ENCODE measurements around the gene ANKRD33. TPM values are rescaled to one million over a fixed set of nuclear protein-coding genes. Genes with fewer than 3 reads are reported as not detected.

ANKRD33 gene
- polyA plus RNA-seq, 1 of the 3 experiments (the other 2 are of a cell fraction): not detected

- Histone ChIP-seq H2AFZ (ENCODE audit: low read depth) (no peak overlapping the region), H3K9me3 (no peaks in the 10 kb centered on the region), H3K27ac (ENCODE audit: low read depth in 2 of 2, low read length in 1 of 2) (no peak overlapping the region), H3K79me2 (ENCODE audit: insufficient read depth) (no peaks in the 10 kb centered on the region), H3F3A (replicated peaks; ENCODE audit: insufficient read depth) (no peaks in the 10 kb centered on the region), H3K4me2 (no peak overlapping the region), H3K9me2 (no peaks in the 10 kb centered on the region), H3K27me3 (ENCODE audit: insufficient read depth) (no peaks in the 10 kb centered on the region; the same call in 1 of the 2 replicates), H4K20me1 (ENCODE audit: insufficient read depth) (no peaks in the 10 kb centered on the region), H3K4me3 (ENCODE audit: low read depth in 2 of 2, low read length in 1 of 2) (no peak overlapping the region), H3K9ac (no peak overlapping the region), H3K36me3 (replicated peaks in 1 of 2; ENCODE audit: control insufficient read depth in 1 of 2, insufficient read depth in 2 of 2, low read length in 1 of 2) (no peaks in the 10 kb centered on the region), H3K4me1 (ENCODE audit: control insufficient read depth in 1 of 2, insufficient read depth in 2 of 2, low read depth in 1 of 2, low read length in 1 of 2) (peaks cover 0 to 51% of the 10 kb centered on the region in 2 experiments; a peak in 1 of 4 replicates)
- 94% methylated on average over 8 of the region's 8 CpGs for WGBS (ENCODE audit: low lambda C conversion rate)
- ChIA-PET POLR2A (no interaction called here), CTCF (interaction anchor here (0.7 to 18.2 kb wide), 7 partner anchors 9 to 446 kb away, joined by 3 to 194 read pairs (median 3); a partner anchor contains a TSS)
- no peak for DNase-seq
- no peak for TF ChIP-seq FOSL2 (IDR thresholded peaks at IDR 0.05; ENCODE audit: borderline replicate concordance, low read depth)
- no peak for TF ChIP-seq JUND (IDR thresholded peaks at IDR 0.05)
- no peak for TF ChIP-seq RFX5 (IDR thresholded peaks at IDR 0.05; ENCODE audit: low read length)
These were observed 21.1 kb upstream of the ANKRD33 start for GRCh38 chr12:51866762-51867161.

GRCh38 chr12:51867371-51867770, 20.5 kb upstream of the ANKRD33 start:
- no peak overlapping the region for H3K4me2 ChIP-seq
- H3K27ac ChIP-seq (ENCODE audit: low read depth in 2 of 2, low read length in 1 of 2): no peak overlapping the region
- H3K36me3 ChIP-seq (replicated peaks in 1 of 2; ENCODE audit: control insufficient read depth in 1 of 2, insufficient read depth in 2 of 2, low read length in 1 of 2): no peaks in the 10 kb centered on the region
- H3K9me2 ChIP-seq: no peaks in the 10 kb centered on the region
- no peak for TF ChIP-seq JUND (IDR thresholded peaks at IDR 0.05)
- TF ChIP-seq FOXM1 (IDR thresholded peaks at IDR 0.05; ENCODE audit: low read depth): no peak
- TF ChIP-seq NRF1 (IDR thresholded peaks at IDR 0.05; ENCODE audit: low read depth, low read length): no peak
- TF ChIP-seq RCOR1 (IDR thresholded peaks at IDR 0.05; ENCODE audit: low read length): no peak
- no peak for TF ChIP-seq TCF12 (IDR thresholded peaks at IDR 0.05)
- TF ChIP-seq MAX (IDR thresholded peaks at IDR 0.05; ENCODE audit: low read depth): no peak
- no peak for TF ChIP-seq CTCF (IDR thresholded peaks at IDR 0.05)
- TF ChIP-seq NFIC (IDR thresholded peaks at IDR 0.05; ENCODE audit: borderline replicate concordance): no peak
- no peak for TF ChIP-seq FOXJ3 (CRISPR knock-in tag; IDR thresholded peaks at IDR 0.05)
- no peak for TF ChIP-seq TAF1 (IDR thresholded peaks at IDR 0.05; ENCODE audit: borderline replicate concordance, low read depth, low read length)
- TF ChIP-seq ZBTB33 (IDR thresholded peaks at IDR 0.05; ENCODE audit: borderline replicate concordance, low read depth): no peak
- TF ChIP-seq REST (IDR thresholded peaks at IDR 0.05; ENCODE audit: low read depth, low read length): no peak
- no peak for TF ChIP-seq RXRA (IDR thresholded peaks at IDR 0.05; ENCODE audit: borderline replicate concordance, low read depth)
- TF ChIP-seq GATA2 (CRISPR knock-in tag; IDR thresholded peaks at IDR 0.05): no peak
- TF ChIP-seq PBX3 (IDR thresholded peaks at IDR 0.05): no peak
- no peak overlapping the region for H3K4me3 ChIP-seq (ENCODE audit: low read depth in 2 of 2, low read length in 1 of 2)
- H3K4me1 ChIP-seq (ENCODE audit: control insufficient read depth in 1 of 2, insufficient read depth in 2 of 2, low read depth in 1 of 2, low read length in 1 of 2): peaks cover 0 to 51% of the 10 kb centered on the region in 2 experiments; a peak in 1 of 4 replicates
- no peaks in the 10 kb centered on the region for H3K79me2 ChIP-seq (ENCODE audit: insufficient read depth)
- no peaks in the 10 kb centered on the region for H4K20me1 ChIP-seq (ENCODE audit: insufficient read depth)
- ChIA-PET CTCF (interaction anchor here (0.8 to 18.2 kb wide), 7 partner anchors 8 to 446 kb away, joined by 3 to 194 read pairs (median 4); partner anchors contain the start of gene FIGNL2), POLR2A (interaction anchor here (0.6 kb wide), 1 partner anchor 10 kb away, joined by 3 read pairs; no protein-coding TSS in a partner anchor)
- no peak overlapping the region for H2AFZ ChIP-seq (ENCODE audit: low read depth)
- no peaks in the 10 kb centered on the region; the same call in 1 of the 2 replicates for H3K27me3 ChIP-seq (ENCODE audit: insufficient read depth)
- no peak for DNase-seq
- no peaks in the 10 kb centered on the region for H3K9me3 ChIP-seq
- no peaks in the 10 kb centered on the region for H3F3A ChIP-seq (replicated peaks; ENCODE audit: insufficient read depth)
- no peak overlapping the region for H3K9ac ChIP-seq

All from SK-N-SH (cell line).